HG03378 (cell line): ENCODE data around the gene FRS2.
"Not testable (repeated sequence)": the region's sequence is repeated elsewhere in the genome, so short reads cannot be mapped to it uniquely, and the experiment has no call there.

Experiments used
- ATAC-seq: cut with Tn5 transposase; IDR thresholded peaks from one replicate; pipeline ENCODE4 v1.9.1; 2021; ENCODE audit warnings: mild to moderate bottlenecking, moderate library complexity; ENCODE audit not compliant: unreplicated experiment

Gene FRS2

GRCh38 chr12:69470189-69471075, at the start of gene FRS2:
FRS2 (plus strand) TSS chr12:69470388; CDS start chr12:69569031, 98,643 bp downstream.
- ATAC-seq, result peak; percentile 80

GRCh38 chr12:69421548-69421947, 48.6 kb upstream of the FRS2 start:
- ATAC-seq, result no peak

GRCh38 chr12:69423037-69423905, 46.9 kb upstream of the FRS2 start:
- no peak for ATAC-seq

- ATAC-seq, result no peak
These were observed 44.8 kb upstream of the FRS2 start for GRCh38 chr12:69425417-69425816.

- ATAC-seq, result no peak
These were observed 41.7 kb upstream of the FRS2 start for GRCh38 chr12:69428351-69429073.

- ATAC-seq, result no peak
These were observed 39.1 kb upstream of the FRS2 start for GRCh38 chr12:69430942-69431590.

DNA sequence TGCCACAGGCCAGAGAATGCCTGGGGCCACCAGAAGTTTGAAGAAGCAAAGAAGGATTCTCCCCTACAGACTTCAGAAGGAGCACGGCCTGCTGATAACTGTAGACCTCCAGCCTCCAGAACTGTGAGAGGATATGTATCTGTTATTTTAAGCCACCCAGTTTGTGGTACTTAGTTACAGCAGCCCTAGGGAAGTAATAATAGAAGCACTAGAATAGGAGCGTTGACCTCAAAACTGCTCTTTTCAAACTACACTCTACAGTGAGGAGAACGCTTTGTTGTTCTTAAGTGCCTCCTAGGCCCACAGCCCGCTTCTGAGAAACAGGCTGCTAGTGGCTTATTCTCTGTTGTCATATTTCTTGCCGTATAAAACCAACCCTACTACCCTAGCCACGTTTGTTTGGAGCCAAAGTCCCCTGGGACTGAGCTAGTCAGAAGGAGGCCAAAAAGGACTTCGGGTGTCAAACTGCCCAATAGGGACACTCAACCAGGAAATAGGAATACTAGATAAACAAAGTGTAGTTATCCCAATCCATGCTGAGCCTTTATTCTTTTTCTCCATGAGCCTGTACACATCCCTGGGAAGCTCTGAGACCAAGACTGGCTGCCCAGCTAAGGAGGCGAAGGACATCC, 38.5 kb upstream of the FRS2 start:
- no peak for ATAC-seq

GRCh38 chr12:69433653-69434052, 36.5 kb upstream of the FRS2 start:
- ATAC-seq, result no peak

DNA sequence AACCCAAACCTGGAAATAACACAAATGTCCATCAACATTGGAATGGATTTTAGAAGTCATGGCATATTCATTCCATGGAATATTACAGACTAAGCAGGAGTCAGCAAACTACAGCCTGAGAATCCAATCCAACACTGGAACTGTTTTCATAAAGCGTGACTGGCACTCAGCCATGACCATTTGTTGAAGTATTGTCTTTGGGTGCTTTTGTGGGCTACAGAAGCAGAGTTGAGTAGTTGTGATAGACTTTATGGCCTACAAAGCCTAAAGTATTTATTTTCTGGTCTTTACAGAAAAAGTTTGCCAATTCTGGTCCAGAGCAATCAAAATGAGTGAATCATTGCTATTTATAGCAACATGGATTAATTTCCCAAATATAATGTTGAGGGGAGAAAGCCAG, 34.5 kb upstream of the FRS2 start:
- ATAC-seq, result no peak

- no peak for ATAC-seq
These were observed 33.1 kb upstream of the FRS2 start for GRCh38 chr12:69437073-69437472.

DNA sequence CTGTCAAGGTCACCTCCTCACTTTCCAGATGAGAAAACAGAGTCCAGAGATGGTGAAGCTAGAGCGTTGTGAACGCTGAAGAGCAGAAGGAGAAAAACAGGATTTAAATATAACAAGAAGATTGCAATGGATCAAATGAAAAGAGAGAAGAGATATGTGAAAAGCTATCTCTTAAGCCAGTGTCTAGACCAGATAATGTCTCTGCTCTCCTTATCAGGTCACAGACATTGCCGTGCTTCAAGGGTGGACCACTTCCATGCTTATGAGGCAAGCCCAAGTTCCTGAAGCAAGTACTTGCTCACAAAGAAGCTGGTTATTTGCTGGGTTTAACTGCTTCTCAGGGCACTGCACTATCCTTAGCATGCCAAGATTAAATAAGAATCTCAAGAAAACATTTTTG, 31.6 kb upstream of the FRS2 start:
- ATAC-seq, result no peak

- no peak for ATAC-seq
These were observed 30.2 kb upstream of the FRS2 start for GRCh38 chr12:69440016-69440415.

GRCh38 chr12:69440886-69441285, 29.3 kb upstream of the FRS2 start:
- no peak for ATAC-seq

GRCh38 chr12:69442894-69443293, 27.3 kb upstream of the FRS2 start:
- no peak for ATAC-seq

DNA sequence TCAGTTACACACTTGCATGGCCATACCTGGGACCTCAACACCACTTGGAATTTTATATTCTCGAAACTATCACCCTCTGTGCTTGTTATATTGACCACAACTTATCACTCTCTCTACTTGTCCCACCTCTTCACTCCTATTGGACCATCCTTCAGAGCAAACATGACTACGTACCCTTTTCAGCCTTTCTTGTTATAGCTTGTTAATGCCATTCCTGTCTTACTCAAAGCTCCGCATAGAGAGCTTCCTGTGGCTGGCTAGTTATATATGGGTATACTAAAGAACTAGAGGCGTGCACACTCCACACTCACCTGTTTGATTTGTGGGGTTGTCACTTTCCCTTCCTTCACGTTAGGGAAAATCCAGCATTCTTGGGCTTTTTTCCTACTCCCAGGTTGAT, 26.3 kb upstream of the FRS2 start:
- ATAC-seq, result no peak

DNA sequence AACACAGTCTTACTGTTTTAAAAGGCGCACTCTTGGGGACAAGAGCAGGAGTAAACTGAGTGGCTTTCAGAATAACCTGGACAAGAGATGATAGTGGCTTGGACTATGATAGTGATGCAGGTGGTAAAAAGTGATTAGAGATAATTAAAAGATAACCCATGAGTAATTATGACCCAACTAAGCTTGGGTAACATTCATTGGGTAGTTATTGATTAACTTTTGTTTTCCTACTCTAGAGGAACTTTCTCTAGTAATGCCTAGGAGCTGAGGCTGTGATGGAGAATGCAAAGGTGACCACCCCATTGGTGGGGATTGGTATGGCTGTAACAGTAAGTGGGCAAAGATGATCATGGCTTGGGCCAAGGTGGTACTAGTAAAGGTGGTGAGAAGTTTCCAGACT, 22.3 kb upstream of the FRS2 start:
- ATAC-seq, result no peak

GRCh38 chr12:69452598-69453132, 17.5 kb upstream of the FRS2 start:
- not testable (repeated sequence) for ATAC-seq

GRCh38 chr12:69456239-69456638, 13.9 kb upstream of the FRS2 start:
- no peak for ATAC-seq

GRCh38 chr12:69457433-69457832, 12.8 kb upstream of the FRS2 start:
- ATAC-seq, result no peak

GRCh38 chr12:69459477-69459876, 10.7 kb upstream of the FRS2 start:
- ATAC-seq, result no peak
